Skeletal muscle tissue (tissue), 4 donors: ENCODE measurements around the gene TGDS. TPM values are rescaled to one million over a fixed set of nuclear protein-coding genes. Genes with fewer than 3 reads are reported as not detected.
A peak's percentile ranks its signal among the peaks of the same experiment; 100 is the strongest.
"Not testable (repeated sequence)": the region's sequence is repeated elsewhere in the genome, so short reads cannot be mapped to it uniquely, and the experiment has no call there.

Experiments
- H3K27ac ChIP-seq: one replicate; pipeline ENCODE4 v1.7.0; 2013; ENCODE audit warnings: mild to moderate bottlenecking, low read depth, low read length, inconsistent platforms
- H3K27me3 ChIP-seq, 3 donors: one replicate each; pipeline ENCODE4 v1.7.0; 2013; ENCODE audit warnings: low read length in 3 of 3; ENCODE audit not compliant: control insufficient read depth in 3 of 3, insufficient read depth in 3 of 3
- H3K36me3 ChIP-seq, 3 donors: one replicate each; pipeline ENCODE4 v1.7.0; 2013; ENCODE audit warnings: low read length in 3 of 3; ENCODE audit not compliant: control insufficient read depth in 3 of 3, insufficient read depth in 3 of 3
- H3K4me1 ChIP-seq, 3 donors: one replicate each; pipeline ENCODE4 v1.7.0; 2013; ENCODE audit warnings: low read length in 3 of 3, mild to moderate bottlenecking in 3 of 3; ENCODE audit not compliant: control insufficient read depth in 3 of 3, insufficient read depth in 3 of 3
- H3K4me3 ChIP-seq, 3 donors: one replicate each; pipeline ENCODE4 v1.7.0; 2013; ENCODE audit warnings: low read length in 3 of 3
- H3K9ac ChIP-seq, 3 donors: one replicate each; pipeline ENCODE4 v1.7.0; 2013; ENCODE audit warnings: low read length in 3 of 3, mild to moderate bottlenecking in 3 of 3, moderate library complexity in 2 of 3, low read depth in 1 of 3
- H3K9me3 ChIP-seq, 3 donors: one replicate each; pipeline ENCODE4 v1.7.0; 2013; ENCODE audit warnings: low read length in 3 of 3; ENCODE audit not compliant: control insufficient read depth in 3 of 3
- total RNA-seq: library from RNA; depleted of rRNA; stranded (reverse); fragments of >200 nt; gene quantifications from one replicate; pipeline ENCODE4 v1.2.3, GENCODE V29; 2014
- donor health status: Osteomylitis.

TGDS gene, protein sequence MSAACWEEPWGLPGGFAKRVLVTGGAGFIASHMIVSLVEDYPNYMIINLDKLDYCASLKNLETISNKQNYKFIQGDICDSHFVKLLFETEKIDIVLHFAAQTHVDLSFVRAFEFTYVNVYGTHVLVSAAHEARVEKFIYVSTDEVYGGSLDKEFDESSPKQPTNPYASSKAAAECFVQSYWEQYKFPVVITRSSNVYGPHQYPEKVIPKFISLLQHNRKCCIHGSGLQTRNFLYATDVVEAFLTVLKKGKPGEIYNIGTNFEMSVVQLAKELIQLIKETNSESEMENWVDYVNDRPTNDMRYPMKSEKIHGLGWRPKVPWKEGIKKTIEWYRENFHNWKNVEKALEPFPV
- 12.0 TPM for total RNA-seq

DNA sequence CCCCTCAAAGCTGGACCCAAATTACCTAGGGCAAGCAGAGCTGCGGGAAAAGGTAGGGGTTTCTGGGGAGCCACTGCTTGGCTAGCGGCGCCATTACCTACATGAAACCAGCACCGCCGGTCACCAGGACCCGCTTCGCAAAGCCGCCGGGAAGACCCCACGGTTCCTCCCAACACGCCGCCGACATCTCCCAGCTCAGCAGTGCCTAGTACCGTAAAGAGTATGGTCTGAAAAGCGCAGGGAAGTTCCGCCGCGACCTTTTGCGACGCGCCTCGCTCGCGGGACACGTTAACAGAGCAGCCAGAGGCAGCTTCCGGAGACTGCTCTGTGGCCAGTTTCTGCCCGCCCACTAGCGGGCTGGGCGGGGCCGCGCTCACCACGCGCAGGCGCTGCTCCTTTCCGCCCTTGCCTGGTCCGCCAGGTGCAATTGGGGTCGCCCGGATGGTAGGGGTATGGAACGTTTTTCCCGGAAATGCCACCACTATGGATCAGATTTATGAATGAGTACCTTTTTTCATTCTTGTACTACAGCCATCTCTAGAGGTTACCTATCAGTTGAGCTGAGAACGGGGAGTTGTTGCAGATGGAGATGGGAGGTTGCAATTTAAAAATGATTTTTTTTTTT lies at the start of gene TGDS:
TGDS (minus strand) TSS at position 203 of the 625 bp plus-strand sequence; CDS start at position 187, 16 bp downstream.
- peak within 1 kb of the TSS; percentile 49 for H3K27ac ChIP-seq
- H3K9me3 ChIP-seq, result no peaks in the 10 kb centered on the region
- peak within 1 kb of the TSS; percentile 87 to 99 (median 97) for H3K9ac ChIP-seq
- no peaks in the 10 kb centered on the region for H3K27me3 ChIP-seq
- H3K4me3 ChIP-seq, result peak within 1 kb of the TSS; percentile 88 to 100 (median 94)
- H3K4me1 ChIP-seq, result peaks cover 11 to 22% (median 13%) of the 10 kb centered on the region in 3 donors
- H3K36me3 ChIP-seq, result peaks cover 6 to 10% (median 7%) of the 10 kb centered on the region in 3 donors

DNA sequence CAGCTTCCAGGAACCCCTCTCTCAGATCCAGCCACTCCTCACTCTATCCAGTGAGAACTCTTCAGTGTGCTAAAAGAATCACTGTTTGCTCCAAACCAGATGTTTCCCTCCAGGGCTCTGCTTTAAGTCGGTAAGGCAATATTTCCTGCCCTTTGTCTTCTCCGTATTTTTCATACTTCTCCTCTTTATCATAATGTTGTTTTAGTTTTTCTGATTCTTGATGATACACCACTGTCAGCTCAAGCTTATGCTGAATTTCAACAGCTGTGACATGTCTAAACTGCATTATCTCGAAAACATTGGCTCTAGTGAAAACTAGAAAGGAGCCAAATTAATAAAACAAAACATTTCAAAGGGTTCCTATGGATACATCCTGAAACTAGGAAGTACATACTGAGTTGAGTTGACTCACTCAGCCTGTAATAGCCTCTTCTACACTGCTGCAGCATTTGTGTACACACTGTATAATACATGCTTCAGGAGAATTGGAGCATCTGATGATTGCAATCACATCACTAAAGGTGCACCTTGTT lies 45.5 kb upstream of the TGDS start:
- Histone ChIP-seq H3K9me3 (no peaks in the 10 kb centered on the region), H3K4me1 (no peaks in the 10 kb centered on the region), H3K9ac (no peak overlapping the region), H3K4me3 (no peak overlapping the region), H3K27ac (no peak overlapping the region), H3K36me3 (no peaks in the 10 kb centered on the region), H3K27me3 (no peaks in the 10 kb centered on the region)

DNA sequence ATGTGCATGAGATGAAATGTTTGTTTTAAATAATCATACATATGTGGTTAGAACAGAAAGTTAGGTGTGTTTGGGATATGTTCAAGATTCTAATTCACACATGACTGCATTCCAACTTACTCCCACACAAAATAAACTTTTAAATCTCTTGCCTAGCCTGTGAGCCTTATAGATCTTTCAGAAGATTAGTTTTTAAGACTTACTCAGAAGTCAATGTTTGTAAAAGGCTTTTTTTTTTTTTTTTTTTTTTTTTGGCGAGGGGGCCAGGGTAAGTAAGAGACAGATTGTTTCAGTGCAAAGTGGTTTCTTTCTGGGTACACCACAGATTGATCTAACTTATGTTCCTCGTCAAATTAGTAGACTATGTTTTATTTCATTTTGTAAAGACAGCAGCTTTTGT lies 44.8 kb upstream of the TGDS start:
- Histone ChIP-seq H3K4me1 (no peaks in the 10 kb centered on the region), H3K4me3 (no peak overlapping the region), H3K27me3 (no peaks in the 10 kb centered on the region), H3K36me3 (no peaks in the 10 kb centered on the region), H3K9ac (no peak overlapping the region), H3K9me3 (no peaks in the 10 kb centered on the region), H3K27ac (no peak overlapping the region)

DNA sequence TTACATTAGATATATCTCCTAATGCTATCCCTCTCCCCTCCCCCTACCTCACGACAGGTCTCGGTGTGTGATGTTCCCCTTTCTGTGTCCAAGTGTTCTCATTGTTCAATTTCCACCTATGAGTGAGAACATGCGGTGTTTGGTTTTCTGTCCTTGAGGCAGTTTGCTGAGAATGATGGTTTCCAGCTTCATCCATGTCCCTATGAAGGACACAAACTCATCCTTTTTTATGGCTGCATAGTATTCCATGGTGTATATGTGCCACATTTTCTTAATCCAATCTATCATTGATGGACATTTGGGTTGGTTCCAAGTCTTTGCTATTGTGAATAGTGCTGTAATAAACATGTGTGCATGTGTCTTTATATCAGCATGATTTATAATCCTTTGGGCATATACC lies 41.7 kb upstream of the TGDS start:
- H3K27me3 ChIP-seq, H3K9me3 ChIP-seq, H3K9ac ChIP-seq, H3K36me3 ChIP-seq, H3K4me1 ChIP-seq, H3K27ac ChIP-seq, H3K4me3 ChIP-seq: not testable (repeated sequence)

DNA sequence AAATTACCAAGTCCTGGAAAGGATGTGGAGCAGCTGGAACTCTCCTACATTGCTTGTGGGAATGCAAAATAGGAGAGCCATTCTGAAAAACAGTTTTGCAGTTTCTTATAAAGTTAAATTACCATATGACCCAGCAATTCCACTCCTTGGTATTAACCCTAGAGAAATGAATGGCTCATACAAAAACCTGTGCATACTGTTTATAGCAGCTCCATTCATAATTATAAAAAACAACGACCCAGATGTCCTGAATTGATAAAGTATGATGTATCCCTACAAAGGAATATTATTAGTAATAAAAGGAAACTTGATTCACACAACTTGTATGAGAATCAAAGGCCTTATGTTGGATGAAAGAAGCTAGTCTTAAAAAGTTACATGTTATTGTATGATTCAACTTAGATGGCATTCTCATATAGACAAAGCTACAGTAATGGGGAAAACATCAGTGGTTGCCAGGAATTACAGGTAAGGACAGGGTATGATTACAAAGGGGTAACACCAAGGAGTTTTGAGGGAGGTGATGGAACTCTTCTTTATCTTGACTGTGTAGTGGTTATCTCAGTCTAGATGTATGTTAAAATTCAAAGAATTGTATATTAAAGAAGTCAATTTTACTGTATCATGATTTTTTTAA lies 41.1 kb upstream of the TGDS start:
- no peaks in the 10 kb centered on the region for H3K9me3 ChIP-seq
- H3K9ac ChIP-seq, result no peak overlapping the region

DNA sequence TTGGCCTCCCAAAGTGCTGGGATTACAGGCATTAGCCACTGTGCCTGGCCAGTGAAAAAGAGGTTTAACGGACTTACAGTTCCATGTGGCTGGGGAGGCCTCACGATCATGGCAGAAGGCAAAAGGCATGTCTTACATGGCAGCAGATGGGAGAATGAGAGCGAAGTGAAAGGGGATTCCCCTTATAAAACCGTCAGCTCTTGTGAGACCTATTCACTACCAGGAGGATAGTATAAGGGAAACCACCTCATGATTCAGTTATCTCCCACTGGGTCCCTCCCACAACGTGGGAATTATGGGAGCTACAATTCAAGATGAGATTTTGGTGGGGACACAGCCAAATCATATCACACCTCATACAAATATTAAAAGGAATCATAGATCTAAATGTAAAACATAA lies 40.1 kb upstream of the TGDS start:
- H3K27ac ChIP-seq, H3K9ac ChIP-seq, H3K4me3 ChIP-seq, H3K36me3 ChIP-seq, H3K9me3 ChIP-seq, H3K27me3 ChIP-seq, H3K4me1 ChIP-seq: not testable (repeated sequence)

More for the DNA sequence above, 41.1 kb upstream of the TGDS start:
- Histone ChIP-seq H3K4me1 (no peaks in the 10 kb centered on the region), H3K27ac (no peak overlapping the region), H3K27me3 (no peaks in the 10 kb centered on the region), H3K4me3 (no peak overlapping the region), H3K36me3 (no peaks in the 10 kb centered on the region)

DNA sequence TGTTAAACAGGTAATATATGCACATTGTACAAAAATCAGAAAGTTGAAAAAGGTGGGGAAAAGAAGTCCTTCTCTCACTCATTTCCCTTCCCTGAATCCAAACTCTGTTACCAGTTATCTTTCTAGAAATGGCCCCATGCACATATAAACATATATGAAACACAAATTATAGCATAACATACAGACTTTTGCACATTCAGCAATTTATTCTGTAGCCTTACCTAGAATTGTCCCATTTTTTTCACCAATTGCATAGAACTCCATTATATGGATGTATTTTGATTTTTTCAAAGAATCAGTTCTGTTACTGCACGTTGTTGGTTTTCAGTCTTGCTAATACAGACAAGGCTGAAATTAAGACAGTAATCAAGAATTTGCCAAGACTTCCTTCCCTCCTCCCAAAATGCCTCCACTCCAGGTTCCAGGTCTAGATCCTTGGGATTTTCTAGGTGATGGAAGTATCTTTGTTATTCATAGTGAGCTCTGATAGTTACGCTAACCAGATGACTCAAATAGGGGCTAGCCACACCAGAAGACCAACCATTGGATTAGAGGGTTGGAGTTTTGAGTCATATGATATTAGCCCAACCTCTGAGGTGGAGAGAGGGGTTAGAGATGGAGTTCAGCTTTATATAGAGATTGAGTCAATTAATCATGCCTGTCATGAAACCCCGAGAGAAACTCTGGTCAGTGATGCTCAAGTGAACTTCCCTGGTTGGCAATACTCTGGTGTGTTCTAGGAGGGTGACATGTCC lies 36.5 kb upstream of the TGDS start:
- no peaks in the 10 kb centered on the region for H3K9me3 ChIP-seq
- H3K27ac ChIP-seq, result no peak overlapping the region
- no peak overlapping the region for H3K9ac ChIP-seq
- no peaks in the 10 kb centered on the region for H3K27me3 ChIP-seq
- peaks cover 0 to 3% (median 2%) of the 10 kb centered on the region in 3 donors for H3K36me3 ChIP-seq
- no peak overlapping the region for H3K4me3 ChIP-seq
- H3K4me1 ChIP-seq, result no peaks in the 10 kb centered on the region

DNA sequence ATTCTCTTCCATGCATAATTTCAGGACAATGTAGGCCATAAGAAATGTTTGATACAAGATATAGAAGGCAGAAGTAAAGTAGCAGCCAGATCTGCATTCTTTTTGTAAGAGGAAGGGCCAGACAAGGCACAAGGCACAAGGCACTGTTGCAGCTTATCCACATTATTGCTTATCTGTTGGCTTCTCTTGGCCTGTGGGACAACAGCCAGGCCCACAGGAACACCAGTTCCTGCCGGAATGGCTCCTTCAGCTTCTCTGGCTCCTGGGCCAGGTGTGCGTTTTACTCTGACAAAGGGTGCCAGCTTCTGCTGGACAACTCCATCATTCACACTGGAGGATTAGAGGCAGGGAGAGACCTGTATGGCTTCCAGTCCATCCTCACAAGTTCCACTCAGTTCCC lies 34.9 kb upstream of the TGDS start:
- H3K9me3 ChIP-seq, result no peaks in the 10 kb centered on the region
- H3K4me3 ChIP-seq, result no peak overlapping the region
- no peaks in the 10 kb centered on the region for H3K4me1 ChIP-seq
- H3K9ac ChIP-seq, result no peak overlapping the region
- H3K27ac ChIP-seq, result no peak overlapping the region
- no peaks in the 10 kb centered on the region for H3K27me3 ChIP-seq
- H3K36me3 ChIP-seq, result peaks cover 0 to 3% (median 2%) of the 10 kb centered on the region in 3 donors

DNA sequence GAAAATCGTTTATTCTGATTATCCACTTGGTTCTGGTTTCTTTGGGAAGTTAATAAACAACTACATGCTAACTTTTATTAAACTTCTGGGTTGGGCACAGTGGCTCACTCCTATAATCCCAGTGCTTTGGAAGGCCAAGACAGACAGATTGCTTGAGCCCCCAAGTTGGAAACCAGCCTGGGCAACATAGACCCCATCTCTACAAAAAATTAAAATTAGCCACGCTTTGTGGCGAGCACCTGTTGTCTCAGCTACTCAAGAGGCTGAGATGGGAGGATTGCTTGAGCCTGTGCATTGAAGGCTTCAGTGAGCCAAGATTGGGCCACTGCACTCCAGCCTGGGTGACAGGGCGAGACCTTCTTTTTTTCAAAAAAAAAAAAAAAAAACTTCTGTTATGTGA lies 27.4 kb upstream of the TGDS start:
- H3K4me1 ChIP-seq, result no peaks in the 10 kb centered on the region
- no peak overlapping the region for H3K9ac ChIP-seq
- no peak overlapping the region for H3K4me3 ChIP-seq
- no peaks in the 10 kb centered on the region for H3K9me3 ChIP-seq
- peaks cover 5 to 13% (median 7%) of the 10 kb centered on the region in 3 donors for H3K36me3 ChIP-seq
- H3K27me3 ChIP-seq, result no peaks in the 10 kb centered on the region
- H3K27ac ChIP-seq, result no peak overlapping the region
